GM19239 (cell line): Measurements from ENCODE around the gene CABLES1.

ENCODE experiments used
- DNase-seq: peaks from one replicate; pipeline ENCODE4 v3.0.0; 2011; ENCODE audit warnings: low spot score; ENCODE audit not compliant: insufficient read length
- FAIRE-seq: peaks from 2 replicates; lab custom pipeline; 2011; peaks lifted over from hg19 to GRCh38; lab: Jason Lieb, UNC

Gene CABLES1

GRCh38 chr18:23209796-23210195, 74.5 kb downstream of the CABLES1 start:
- DNase-seq (no peak), FAIRE-seq (no peak)

DNA sequence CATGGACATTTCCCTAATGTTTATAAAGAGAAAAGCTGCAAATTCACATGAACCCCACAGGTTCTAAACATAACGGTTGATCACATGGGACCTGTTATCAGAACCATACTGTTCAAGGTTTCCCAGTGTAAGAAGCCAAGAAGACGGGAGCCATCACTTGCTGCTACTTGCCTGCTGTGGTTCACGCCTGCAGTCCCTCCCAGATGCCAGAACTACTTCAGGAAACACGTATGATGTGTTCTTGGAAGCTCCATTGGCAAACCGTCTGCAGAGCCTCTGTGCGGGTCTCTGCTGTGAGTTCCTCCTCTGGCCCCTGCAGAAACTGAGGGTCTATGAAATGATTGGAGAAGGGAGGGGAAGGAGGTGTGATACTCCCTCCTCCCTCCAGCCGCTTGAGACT, 75.2 kb downstream of the CABLES1 start:
- DNase-seq = no peak
- FAIRE-seq = no peak

GRCh38 chr18:23211146-23211545, 75.9 kb downstream of the CABLES1 start:
- DNase-seq = no peak
- no peak for FAIRE-seq

- DNase-seq = no peak
- FAIRE-seq = no peak
These were observed 76.9 kb downstream of the CABLES1 start for GRCh38 chr18:23212161-23212560.

DNA sequence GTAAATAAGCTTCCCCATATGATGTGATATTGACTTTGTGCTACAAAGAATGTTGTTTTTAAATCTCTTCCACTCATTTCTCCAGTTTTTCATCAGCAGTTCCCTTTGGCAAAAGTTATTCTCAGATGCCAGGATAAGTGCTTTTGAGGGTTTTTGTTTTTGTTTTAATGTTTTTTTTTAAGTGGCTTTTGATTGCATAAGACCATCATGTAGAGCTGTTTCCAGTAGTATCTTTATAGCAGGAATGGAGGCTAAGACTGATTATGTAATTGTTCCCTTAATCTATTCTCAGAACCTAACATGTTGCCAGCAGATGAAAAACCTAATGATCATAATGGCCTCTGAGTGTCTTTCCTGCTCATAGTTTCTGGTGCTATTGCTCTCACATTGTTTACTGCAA, 77.9 kb downstream of the CABLES1 start:
- FAIRE-seq (no peak), DNase-seq (no peak)

GRCh38 chr18:23217781-23218180, 82.5 kb downstream of the CABLES1 start:
- FAIRE-seq (no peak), DNase-seq (no peak)

GRCh38 chr18:23220355-23220754, 85.1 kb downstream of the CABLES1 start:
- DNase-seq = no peak
- no peak for FAIRE-seq

- DNase-seq (no peak), FAIRE-seq (no peak)
These were observed 88.4 kb downstream of the CABLES1 start for GRCh38 chr18:23223641-23224040.

- DNase-seq = no peak
- peak; percentile 60 for FAIRE-seq
These were observed 90.2 kb downstream of the CABLES1 start for GRCh38 chr18:23225503-23225902.

- DNase-seq (no peak), FAIRE-seq (peak; percentile 61)
These were observed 91.1 kb downstream of the CABLES1 start for GRCh38 chr18:23226391-23226790.

- no peak for FAIRE-seq
- DNase-seq = no peak
These were observed 91.8 kb downstream of the CABLES1 start for GRCh38 chr18:23226930-23227725.

DNA sequence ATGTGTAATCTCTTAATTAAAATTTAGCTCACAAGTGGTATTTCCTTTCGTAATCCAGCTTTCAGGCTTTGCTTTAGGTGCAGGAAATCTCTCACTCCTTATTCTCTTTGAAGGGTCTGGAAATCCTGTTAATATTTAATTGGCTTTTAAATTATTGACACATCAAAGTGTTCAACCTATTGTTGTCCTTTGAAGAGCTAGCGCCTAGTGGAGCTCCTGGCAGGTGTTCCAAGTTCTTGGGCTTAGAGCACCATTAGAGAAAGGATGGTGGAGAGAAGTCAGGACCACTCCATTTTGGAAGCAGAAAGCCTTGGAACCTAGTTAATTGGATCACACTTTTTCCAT, 92.4 kb downstream of the CABLES1 start:
- no peak for FAIRE-seq

GRCh38 chr18:23228102-23229061, 93.1 kb downstream of the CABLES1 start:
- DNase-seq = no peak
- peak; percentile 99 for FAIRE-seq

More for the DNA sequence above, 92.4 kb downstream of the CABLES1 start:
- no peak for DNase-seq

- DNase-seq = no peak
- peak; percentile 63 for FAIRE-seq
These were observed 94.2 kb downstream of the CABLES1 start for GRCh38 chr18:23229472-23229871.

DNA sequence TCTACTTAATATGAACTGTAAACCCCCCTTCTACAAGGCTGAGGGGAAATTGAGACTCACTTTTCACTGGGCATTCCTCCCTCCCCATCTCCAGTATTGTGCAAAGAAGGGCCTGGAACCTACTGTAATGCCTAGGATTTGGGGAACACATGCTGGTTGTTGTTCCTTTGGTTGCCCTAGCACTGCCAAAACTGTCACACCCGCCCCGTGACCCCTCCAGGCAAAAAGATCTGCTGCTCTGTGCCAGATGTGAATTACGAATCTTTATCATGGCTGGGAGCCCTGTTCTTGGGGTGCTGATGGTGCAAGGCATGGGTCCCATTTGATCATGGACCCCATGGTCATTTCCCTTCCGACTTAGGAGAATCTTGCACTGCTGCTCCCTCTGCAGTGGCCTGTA, 95.4 kb downstream of the CABLES1 start:
- DNase-seq = no peak
- no peak for FAIRE-seq

GRCh38 chr18:23231340-23232021, 96.2 kb downstream of the CABLES1 start:
- DNase-seq (peak; percentile 69), FAIRE-seq (peak; percentile 99)

GRCh38 chr18:23232331-23232730, 97.0 kb downstream of the CABLES1 start:
- no peak for DNase-seq
- FAIRE-seq = no peak

DNA sequence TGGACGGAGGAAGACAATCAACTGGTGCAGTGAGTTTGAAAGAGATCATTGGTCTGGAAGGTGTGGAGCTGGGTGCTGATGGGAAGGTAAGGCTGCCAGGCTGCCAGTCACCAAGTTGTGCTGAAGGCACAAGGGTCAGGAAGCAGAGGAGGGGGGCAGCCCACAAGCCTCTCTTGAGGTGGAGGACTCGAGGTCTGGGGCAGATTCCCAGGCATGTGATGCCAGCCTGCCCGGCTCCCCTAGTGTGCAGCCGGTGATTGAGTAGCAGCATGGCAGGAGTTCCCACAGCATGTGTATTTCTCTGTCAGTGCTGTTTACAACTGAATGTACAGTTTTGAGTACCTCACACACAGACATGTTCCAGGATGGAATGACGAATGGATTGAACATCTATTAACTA, 99.3 kb downstream of the CABLES1 start:
- DNase-seq (no peak), FAIRE-seq (no peak)

DNA sequence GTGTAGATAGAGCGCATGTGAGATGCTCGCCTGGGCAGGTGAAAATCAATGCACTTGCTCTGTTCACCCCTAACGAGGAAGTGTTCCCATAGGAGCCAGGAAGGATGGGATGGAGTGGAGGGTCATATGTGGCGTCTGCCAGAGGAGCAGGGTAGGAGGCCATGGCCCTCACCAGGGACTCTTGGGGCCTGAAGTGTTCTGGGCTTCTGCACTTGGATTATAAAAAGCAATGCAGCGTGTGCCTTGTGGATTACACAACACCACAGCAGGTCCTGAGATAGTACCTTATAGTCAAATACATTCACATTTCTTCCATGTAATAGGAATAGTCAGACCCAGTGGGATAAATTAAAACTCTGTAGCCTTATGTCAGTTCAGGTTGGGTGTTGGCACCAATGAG, 100.1 kb downstream of the CABLES1 start:
- DNase-seq = no peak
- FAIRE-seq = no peak

DNA sequence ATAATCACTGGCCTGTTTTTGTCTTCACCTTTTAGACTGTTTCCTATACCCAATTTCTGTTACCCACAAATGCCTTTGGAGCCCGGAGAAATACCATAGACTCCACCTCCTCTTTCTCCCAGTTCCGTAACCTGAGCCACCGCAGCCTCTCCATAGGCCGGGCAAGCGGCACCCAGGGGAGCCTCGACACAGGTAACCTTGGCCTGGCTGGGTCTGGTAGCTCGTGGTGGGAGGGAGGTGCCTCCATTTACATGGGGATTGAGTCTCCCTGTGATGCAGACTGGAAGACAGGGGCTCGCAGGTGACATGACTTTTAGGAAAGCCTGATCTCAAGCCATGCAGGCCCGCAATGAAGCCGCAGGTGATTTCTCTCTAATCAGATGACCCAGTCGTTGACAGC, 100.6 kb downstream of the CABLES1 start:
- DNase-seq (no peak), FAIRE-seq (no peak)
